ENCODE results near the gene SORD. TPM values are rescaled to one million over a fixed set of nuclear protein-coding genes. Genes with fewer than 3 reads are reported as not detected.

Gene SORD
- total RNA-seq, 1 experiment from 2014 or later: 116 TPM

DNA sequence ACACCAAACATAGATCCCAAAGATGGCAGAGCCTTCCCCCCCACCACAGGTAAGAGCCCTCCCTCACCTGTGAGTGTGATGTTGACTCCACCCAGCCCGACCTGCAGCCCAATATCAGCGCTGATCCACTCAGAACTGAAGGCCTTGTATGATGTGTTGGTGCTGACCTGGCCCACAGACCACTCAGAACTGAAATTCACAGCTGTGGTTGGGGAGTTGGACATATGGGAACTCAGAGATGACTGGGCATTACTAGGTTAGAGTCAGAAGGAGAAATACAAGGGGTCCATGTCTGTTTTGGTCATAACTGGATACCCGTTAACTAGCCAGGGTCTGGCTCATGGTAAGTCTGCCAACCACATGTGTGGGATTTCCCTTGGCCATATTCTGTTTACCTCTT, 98.0 kb downstream of the SORD start:
- Histone ChIP-seq H3K4me1 (ENCODE audit: control insufficient read depth in 1 of 2, insufficient read depth in 2 of 2, low read length in 2 of 2) (peaks cover 2 to 16% of the 10 kb centered on the region in 2 experiments; a peak in 3 of 4 replicates), H3K9me3 (ENCODE audit: control insufficient read depth in 1 of 2, insufficient read depth in 1 of 2, low read depth in 1 of 2, low read length in 2 of 2) (no peaks in the 10 kb centered on the region), H3K27ac (ENCODE audit: low read depth, low read length) (no peak overlapping the region), H3K27me3 (ENCODE audit: insufficient read depth, low read length) (no peaks in the 10 kb centered on the region), H3K9me2 (ENCODE audit: insufficient read depth) (no peaks in the 10 kb centered on the region), H3K79me2 (ENCODE audit: insufficient read depth, low read length) (no peaks in the 10 kb centered on the region), H3K4me3 (replicated peaks in 1 of 2; ENCODE audit: low read depth in 1 of 2, low read length in 2 of 2) (no peak overlapping the region), H2AFZ (ENCODE audit: low read depth, low read length, poor library complexity, severe bottlenecking) (no peak overlapping the region), H4K20me1 (ENCODE audit: insufficient read depth) (no peaks in the 10 kb centered on the region), H3K4me2 (ENCODE audit: low read length) (no peak overlapping the region), H3K36me3 (ENCODE audit: control insufficient read depth in 1 of 2, insufficient read depth in 2 of 2, low read length in 2 of 2) (no peaks in the 10 kb centered on the region), H3K9ac (ENCODE audit: low read length) (no peak overlapping the region)
- CTCF ChIA-PET: interaction anchor here (0.9 to 1.3 kb wide), 2 partner anchors 9 to 42 kb away, joined by 3 to 4 read pairs; partner anchors contain the start of genes DUOX1 and DUOXA1
- BruUV-seq (replicated peaks): no TSS peak
- RAD21 ChIA-PET (ENCODE audit: low non-redundant PET in 1 of 2, low total read pairs in 2 of 2, uncharacterized antibody in 2 of 2, unreplicated experiment in 2 of 2): no interaction called here
- no peak for DNase-seq (ENCODE audit: low read depth, low spot score)
- intact Hi-C loops (cut with micrococcal nuclease): loop anchor here (10.0 kb wide), 1 partner anchor 156 kb away; no protein-coding TSS in a partner anchor
- POLR2A ChIA-PET: no interaction called here
- TF ChIP-seq RAD21 (IDR thresholded peaks at IDR 0.05; ENCODE audit: low read depth) (no peak), TCF7L2 (IDR thresholded peaks at IDR 0.05; ENCODE audit: borderline replicate concordance, extremely low read depth, insufficient read depth, insufficient read length) (no peak), EZH2 (IDR thresholded peaks at IDR 0.05) (no peak), SIN3A (IDR thresholded peaks at IDR 0.05; ENCODE audit: low read depth) (no peak), CEBPB (IDR thresholded peaks at IDR 0.05; ENCODE audit: low read depth) (no peak), ZNF274 (IDR thresholded peaks at IDR 0.05; ENCODE audit: low read depth, low read length) (no peak), CBX3 (IDR thresholded peaks at IDR 0.05; ENCODE audit: low read depth) (no peak), FOSL1 (IDR thresholded peaks at IDR 0.05; ENCODE audit: low read depth) (no peak), EZH2phosphoT487 (IDR thresholded peaks at IDR 0.05; ENCODE audit: borderline replicate concordance) (no peak), ZFX (IDR thresholded peaks at IDR 0.05) (no peak), EGR1 (IDR thresholded peaks at IDR 0.05; ENCODE audit: low read depth) (no peak), SRF (IDR thresholded peaks at IDR 0.05; ENCODE audit: low read depth) (no peak), YY1 (IDR thresholded peaks at IDR 0.05; ENCODE audit: extremely low read depth, insufficient replicate concordance, low read depth, low read length) (no peak), SP1 (IDR thresholded peaks at IDR 0.05; ENCODE audit: low read depth) (no peak)
- TF ChIP-seq, protein P1, sequence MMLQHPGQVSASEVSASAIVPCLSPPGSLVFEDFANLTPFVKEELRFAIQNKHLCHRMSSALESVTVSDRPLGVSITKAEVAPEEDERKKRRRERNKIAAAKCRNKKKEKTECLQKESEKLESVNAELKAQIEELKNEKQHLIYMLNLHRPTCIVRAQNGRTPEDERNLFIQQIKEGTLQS (IDR thresholded peaks at IDR 0.05): no peak
- TF ChIP-seq, protein P2, sequence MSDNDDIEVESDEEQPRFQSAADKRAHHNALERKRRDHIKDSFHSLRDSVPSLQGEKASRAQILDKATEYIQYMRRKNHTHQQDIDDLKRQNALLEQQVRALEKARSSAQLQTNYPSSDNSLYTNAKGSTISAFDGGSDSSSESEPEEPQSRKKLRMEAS (IDR thresholded peaks at IDR 0.05): no peak
- TF ChIP-seq, protein P3, sequence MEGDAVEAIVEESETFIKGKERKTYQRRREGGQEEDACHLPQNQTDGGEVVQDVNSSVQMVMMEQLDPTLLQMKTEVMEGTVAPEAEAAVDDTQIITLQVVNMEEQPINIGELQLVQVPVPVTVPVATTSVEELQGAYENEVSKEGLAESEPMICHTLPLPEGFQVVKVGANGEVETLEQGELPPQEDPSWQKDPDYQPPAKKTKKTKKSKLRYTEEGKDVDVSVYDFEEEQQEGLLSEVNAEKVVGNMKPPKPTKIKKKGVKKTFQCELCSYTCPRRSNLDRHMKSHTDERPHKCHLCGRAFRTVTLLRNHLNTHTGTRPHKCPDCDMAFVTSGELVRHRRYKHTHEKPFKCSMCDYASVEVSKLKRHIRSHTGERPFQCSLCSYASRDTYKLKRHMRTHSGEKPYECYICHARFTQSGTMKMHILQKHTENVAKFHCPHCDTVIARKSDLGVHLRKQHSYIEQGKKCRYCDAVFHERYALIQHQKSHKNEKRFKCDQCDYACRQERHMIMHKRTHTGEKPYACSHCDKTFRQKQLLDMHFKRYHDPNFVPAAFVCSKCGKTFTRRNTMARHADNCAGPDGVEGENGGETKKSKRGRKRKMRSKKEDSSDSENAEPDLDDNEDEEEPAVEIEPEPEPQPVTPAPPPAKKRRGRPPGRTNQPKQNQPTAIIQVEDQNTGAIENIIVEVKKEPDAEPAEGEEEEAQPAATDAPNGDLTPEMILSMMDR (IDR thresholded peaks at IDR 0.05 in 2 of 3, conservative IDR thresholded peaks at IDR 0.05 in 1 of 3; ENCODE audit: borderline replicate concordance in 1 of 3, insufficient read depth in 1 of 3, low read depth in 2 of 3, low read length in 2 of 3): no peak
- TF ChIP-seq, protein P4, sequence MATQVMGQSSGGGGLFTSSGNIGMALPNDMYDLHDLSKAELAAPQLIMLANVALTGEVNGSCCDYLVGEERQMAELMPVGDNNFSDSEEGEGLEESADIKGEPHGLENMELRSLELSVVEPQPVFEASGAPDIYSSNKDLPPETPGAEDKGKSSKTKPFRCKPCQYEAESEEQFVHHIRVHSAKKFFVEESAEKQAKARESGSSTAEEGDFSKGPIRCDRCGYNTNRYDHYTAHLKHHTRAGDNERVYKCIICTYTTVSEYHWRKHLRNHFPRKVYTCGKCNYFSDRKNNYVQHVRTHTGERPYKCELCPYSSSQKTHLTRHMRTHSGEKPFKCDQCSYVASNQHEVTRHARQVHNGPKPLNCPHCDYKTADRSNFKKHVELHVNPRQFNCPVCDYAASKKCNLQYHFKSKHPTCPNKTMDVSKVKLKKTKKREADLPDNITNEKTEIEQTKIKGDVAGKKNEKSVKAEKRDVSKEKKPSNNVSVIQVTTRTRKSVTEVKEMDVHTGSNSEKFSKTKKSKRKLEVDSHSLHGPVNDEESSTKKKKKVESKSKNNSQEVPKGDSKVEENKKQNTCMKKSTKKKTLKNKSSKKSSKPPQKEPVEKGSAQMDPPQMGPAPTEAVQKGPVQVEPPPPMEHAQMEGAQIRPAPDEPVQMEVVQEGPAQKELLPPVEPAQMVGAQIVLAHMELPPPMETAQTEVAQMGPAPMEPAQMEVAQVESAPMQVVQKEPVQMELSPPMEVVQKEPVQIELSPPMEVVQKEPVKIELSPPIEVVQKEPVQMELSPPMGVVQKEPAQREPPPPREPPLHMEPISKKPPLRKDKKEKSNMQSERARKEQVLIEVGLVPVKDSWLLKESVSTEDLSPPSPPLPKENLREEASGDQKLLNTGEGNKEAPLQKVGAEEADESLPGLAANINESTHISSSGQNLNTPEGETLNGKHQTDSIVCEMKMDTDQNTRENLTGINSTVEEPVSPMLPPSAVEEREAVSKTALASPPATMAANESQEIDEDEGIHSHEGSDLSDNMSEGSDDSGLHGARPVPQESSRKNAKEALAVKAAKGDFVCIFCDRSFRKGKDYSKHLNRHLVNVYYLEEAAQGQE (IDR thresholded peaks at IDR 0.05; ENCODE audit: low read depth): no peak
- ATAC-seq: no peak

Data from HCT116 (cell line).